Activated T-cell treated with anti-CD3 and anti-CD28 coated beads for 4 hours (primary cell): ENCODE results near the gene SLC25A4.
"Not testable (repeated sequence)": the region's sequence is repeated elsewhere in the genome, so short reads cannot be mapped to it uniquely, and the experiment has no call there.

ENCODE experiments used
- DNase-seq: peaks from one replicate; pipeline ENCODE4 v3.0.0-alpha.2; 2020

Gene SLC25A4

DNA sequence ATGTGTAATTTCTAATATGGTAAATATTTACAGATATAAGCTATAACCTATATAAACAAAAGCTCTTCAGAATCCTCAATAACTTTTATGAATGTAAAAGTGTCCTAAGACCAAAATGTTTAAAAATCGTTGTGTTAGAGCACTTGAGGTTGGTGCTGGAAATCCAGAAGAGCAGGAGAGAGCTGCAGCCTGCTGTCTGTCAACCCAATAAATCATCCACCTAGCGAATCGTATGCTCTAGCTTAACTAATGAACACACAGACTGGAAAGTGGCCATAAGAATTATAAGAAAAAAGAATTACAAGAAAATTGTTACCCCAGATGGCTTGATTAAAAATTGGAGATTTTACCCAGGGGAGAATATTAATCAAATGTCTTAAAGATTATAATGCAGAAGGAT, 43.7 kb downstream of the SLC25A4 start:
- DNase-seq = no peak

DNA sequence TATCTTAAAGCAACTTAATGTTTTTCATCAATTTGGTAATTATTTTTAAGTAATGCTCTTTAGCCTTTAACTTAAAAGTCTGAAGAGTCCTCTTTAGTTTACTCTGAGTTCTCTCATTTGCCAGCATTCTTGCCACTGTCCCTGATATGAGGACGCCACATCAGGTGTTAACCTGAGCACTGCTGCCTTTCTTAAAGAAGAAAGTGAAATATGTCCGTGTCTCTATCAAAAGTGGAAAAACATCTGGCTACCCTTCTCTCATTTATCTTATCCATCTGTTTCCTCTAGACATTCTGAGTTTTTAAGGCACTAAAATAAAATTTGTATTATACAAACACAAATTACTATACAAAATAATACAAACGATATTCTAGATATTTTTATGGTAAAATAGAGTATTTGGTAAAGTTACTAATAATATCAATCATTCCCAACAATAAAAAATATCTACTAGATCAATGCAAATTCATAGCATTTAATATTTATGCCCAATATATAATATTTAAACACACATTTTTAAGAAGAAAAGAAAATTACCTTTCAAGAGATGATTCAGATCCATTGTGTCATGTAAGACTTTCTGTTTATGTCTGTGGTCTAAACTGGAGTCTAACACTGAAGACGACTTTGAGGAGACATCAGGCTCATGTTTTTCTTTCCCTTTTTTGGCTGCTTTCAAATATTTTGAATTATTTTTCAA, 46.7 kb downstream of the SLC25A4 start:
- no peak for DNase-seq

DNA sequence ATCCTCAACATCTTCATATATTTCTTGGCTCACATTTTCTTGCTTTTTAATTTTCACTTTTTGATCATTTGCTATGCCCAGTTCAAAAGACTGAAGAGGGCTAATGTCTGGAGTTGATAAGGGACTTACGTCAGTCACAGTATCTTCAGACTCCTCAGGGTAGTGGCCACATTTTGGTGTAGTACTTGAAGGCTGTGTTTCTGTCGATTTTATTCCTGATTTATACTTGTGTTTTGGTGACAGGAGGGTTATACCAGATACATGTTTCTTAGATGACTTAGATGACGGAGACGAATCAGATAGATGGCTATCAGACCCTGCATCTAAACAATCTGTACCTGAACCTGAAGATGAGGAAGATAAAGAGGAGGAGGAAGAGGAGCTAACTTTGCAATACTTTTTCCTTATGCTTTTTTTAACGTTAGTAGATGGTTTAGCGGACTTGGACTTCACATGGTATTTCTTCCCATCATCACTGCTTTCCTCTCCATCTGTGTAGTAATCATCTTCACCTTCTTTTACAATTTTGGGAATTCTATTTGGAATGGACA, 47.3 kb downstream of the SLC25A4 start:
- no peak for DNase-seq

DNA sequence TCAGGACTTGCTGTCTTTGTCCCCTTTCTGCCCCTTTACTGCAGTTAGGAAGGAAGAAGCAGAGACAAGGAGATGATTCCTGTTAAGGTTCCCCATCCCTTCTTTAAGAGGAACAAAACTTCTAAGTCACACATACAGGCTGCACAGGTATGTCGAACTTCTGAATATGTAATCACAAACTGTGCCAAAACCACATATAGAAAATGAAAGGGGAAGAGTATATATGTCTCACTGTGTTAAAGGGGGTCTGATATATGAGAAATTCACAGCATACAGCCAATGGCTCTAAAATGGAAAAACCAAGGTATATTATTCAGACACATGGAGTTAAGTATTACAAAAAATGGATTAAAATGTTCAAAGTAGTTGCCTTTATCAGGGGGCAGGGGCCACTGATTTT, 49.0 kb downstream of the SLC25A4 start:
- no peak for DNase-seq

DNA sequence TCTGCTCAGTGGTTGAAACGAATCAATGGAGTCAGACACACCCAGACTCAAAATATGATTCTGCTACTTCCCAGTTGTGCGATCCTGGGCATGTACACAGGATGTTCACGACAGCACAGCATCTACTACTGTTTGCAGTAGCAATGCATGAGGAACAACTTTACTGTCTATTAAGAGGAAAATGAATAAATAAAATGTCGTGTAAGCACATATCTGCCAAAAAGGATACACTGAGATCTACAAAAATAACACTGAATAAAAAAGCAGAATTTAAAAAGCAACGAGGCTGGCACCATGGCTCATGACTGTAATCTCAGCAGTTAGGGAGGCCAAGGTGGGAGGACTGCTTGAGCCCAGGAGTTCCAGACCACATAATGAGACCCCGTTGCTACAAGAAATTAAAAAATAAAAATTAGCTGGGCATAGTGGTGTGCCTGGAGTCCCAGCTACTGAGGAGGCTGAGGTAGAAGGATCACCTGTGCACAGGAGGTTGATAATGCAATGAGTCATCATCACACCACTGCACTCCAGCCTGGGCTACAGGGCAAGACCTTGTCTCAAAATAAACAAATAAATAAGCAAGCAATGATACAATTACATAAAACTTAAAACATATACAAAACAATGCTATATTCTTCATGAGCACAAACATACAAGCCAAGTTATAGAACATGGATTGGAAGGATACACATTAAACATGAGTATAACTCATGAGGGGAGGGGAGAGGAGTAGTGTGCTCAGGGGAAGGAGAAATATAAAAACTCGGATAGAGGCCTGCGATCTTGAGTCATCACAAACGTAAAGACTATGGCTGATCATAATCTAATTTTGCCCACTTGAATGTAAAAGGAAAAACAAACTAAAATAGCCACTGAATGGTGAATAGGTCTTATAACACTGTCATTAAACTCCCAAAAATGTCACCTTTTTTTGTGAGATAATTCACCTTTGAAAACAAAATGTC, 52.1 kb downstream of the SLC25A4 start:
- no peak for DNase-seq

DNA sequence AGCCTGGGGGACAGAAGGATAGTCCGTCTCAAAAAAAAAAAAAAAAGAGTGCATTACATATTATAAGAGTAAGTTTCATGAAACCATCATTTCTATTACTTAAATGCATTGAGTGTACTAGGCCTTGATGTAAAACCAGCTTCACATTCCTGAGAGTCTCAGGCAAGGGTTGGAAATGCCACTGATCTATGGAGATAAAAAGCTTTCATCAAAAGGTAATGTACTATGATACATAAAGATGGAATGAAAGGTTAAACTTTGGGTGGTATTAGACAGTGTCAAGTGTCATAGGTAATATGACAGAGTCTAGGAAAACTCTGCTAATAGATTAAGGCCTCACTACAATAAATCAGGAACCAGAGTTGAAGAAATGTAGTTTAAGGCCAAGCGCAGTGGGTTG, 53.4 kb downstream of the SLC25A4 start:
- DNase-seq = no peak

DNA sequence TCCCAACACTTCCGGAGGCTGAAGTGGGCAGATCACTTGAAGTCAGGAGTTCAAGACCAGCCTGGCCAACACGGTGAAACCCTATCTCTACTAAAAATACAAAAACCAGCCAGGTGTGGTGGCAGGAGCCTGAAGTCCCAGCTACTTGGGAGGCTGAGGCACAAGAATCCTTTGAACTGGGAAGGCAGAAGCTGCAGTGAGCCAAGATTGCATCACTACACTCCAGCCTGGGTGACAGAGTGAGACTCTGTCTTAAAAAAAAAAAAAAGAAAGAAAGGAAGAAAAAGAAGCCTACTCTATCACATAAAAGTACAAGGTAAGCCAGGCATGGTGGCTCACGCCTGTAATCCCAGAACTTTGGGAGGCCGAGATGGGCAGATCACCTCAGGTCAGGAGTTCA, 55.1 kb downstream of the SLC25A4 start:
- DNase-seq = not testable (repeated sequence)
